NCI-H2171 (cell line): ENCODE measurements around the gene TIAM1.

Experiments
- DNase-seq: peaks from one replicate; lab custom pipeline; 2025; lab: John Stamatoyannopoulos, UW

TIAM1 gene

DNA sequence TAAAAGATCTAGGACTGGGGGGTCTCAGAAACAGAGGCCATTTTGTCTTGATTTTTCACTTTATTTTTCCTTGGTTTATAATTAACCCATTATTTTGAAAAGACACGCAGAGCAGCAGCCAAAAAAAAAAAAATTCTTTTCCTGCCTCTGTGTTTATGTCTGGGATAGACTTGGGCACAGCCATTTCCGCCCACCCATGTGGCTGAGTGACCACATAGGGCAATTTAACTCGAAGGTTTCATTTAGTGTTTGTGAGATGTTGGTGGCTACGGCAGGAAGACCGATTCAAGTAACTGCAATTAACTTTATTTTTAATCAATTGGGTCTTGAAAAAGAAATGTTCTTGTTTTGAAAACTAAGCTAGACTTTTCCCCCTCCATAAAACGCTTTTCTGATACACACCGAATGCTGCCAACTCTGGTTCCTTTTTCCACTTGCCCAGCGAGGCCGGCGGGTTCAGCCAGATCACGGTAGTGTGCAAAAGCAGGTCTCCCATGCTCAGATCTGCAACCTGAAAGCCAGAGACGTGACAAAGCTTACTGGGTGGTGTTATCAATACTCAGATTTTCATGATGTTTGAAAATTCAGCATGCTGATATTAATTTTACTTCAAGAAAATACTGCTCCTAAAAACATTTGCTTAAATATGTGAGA is 208.4 kb downstream of the TIAM1 start:
- no peak for DNase-seq

DNA sequence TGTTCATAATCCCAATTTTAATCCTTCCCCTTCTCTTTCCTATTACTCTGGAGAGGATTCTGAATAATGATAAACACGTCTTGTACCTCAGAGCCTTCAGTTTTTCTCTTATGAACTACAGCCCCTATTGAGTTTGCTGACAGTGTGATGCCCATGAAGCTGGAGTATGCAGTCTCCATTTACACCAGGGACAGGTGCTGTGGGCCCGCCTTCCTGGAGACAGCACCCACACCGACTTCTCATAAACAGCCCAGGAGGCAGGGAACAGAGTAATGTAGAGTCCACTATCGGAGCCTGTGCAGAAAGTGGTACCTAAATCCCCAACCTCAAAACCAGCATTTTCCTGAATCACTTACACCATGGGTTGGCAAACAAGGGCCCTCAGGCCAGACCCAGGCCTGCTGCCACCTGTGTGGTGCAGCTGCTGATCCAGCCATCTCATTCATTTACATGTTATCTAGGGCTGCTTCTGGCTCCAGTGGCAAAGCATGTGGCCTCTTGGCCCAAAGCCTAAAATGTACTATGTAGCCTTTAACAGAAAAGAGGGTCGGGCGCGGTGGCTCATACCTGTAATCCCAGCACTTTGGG is 210.7 kb downstream of the TIAM1 start:
- no peak for DNase-seq

DNA sequence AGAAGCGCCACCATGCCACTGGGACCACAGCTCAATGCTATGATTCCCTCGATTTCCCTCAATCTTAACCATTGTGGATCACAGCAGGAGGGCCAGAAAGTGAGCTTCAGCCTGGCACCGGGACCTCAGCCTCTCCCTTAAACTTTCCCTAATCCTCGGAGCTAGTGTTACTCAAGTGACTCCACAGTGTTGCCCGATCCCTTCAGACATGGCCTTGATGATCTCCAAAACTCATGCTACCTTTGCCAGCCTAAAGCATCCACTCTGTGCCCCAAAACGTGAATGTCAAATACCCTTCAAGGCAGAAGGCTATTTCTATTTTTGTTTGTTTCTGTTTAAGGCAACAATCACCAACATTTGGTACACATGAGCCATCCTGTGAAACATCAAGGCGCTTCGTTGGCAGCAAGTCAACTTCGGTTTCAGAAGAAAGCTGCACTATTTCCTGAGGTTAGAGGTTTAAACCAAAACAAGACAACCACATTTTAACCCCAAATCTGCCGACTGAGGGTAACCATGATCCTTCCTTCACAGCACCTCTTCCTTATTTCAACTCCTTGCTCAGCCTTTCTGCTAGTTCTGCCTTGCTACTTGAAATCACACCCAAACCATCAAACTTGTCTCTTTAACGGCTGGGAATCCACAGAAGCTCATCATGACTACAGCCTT is 211.4 kb downstream of the TIAM1 start:
- no peak for DNase-seq

DNA sequence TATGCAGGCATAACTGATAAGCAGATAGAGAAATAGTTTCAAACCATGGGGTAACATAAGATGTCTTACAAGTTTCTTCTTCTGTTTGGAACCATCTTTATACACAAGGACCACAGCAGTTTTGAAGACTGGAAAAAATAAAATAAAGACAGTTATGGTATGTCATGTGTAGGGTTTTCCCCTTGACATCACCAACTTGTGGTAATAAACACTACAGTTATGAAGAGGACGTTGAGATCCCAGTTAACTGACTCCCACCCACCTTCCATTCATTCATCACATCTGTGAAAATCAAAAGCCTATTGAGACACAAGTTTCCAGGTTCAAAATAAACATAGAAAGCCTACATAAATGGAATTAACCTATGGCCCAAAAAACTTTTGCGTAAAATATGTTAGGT is 213.2 kb downstream of the TIAM1 start:
- no peak for DNase-seq

DNA sequence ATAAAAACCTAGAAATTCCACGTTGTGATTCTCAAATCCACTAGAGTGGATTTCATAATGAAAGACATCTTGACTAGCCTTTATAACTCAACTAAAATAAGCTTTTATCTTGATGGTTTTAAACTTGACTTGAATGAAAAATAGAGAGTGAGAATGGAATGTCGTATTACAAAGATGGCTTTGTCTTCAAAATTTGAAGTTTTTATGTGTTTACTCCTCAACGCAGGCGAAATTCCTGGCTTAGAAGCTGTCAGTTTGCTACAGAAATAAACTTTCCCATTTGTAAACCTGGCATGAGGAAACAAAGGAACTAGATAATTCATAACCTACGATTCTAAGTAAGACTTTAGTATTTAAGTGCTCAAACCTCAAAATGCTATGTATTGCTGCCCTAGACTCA is 215.8 kb downstream of the TIAM1 start:
- DNase-seq, result no peak

DNA sequence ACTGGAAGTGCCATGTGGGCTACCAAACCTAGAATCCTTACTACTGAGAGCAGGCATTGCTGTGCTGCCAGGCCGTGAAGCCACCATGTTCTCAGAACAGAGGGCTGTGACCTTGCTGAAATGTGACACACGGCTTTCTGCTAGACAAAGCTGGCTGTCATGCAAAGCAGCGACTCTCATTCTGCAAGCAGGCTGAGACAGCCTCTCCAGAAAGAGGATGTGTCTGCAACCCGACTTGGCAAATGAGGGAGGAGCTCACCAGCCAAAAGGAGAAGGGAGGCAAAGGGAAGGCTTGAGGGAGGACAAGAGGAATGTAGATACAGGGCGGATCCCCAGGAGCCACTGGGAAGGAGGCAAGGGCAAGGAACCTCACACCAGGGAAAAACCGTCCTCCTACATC is 220.1 kb downstream of the TIAM1 start:
- no peak for DNase-seq

DNA sequence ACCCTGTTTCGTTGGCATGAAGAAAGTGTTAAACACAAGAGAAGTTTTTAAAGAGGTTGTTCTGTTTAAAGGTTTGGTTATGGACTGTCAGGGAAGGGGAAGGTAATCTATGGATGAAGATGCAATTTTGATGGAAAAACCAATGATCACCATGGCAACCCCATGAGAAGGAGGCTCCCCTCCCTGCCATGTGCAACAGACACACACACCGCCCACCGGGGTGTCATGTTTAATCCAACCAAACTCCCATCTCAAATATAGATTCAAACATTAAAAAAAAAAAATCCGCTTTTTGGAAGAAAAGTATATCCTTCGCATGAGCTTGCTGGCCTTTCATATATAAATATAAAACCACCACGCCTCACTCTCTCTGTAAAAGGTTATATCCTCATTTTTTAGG is 224.9 kb downstream of the TIAM1 start:
- DNase-seq, result no peak

DNA sequence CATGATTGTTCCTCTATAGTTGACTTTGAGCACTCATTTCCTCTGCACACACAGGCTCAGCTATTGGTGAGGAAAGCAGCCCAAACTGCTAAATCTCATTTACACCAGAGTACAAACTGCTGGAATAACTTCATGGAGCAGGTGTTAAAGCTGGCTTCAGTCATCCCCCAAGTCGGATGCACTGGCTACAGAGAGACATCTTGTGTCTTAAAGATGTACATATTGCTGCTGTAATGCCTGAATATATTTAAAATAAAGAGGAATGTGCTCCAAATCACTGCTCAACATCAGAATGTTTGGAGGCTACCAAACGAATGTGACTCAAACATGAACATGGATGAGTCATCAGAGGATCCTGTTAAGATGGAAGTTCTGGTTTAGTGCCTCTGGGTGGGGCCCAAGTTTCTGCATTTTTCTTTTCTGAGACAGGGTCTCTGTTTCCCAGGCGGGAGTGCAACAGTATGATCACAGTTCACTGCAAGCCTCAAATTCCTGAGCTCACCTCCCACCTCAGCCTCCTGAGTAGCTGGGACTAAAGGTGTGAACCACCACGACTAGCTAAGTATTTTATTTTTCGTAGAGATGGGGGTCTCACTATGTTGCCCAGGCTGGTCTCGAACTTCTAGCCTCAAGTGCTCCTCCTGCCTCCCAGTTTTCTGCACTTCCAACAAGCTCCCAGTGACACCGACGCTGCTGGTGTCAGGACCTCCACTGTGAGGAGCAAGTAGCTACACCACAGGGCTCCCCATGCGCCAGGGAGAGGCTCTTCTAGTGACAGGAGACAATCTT is 226.7 kb downstream of the TIAM1 start:
- DNase-seq, result no peak

DNA sequence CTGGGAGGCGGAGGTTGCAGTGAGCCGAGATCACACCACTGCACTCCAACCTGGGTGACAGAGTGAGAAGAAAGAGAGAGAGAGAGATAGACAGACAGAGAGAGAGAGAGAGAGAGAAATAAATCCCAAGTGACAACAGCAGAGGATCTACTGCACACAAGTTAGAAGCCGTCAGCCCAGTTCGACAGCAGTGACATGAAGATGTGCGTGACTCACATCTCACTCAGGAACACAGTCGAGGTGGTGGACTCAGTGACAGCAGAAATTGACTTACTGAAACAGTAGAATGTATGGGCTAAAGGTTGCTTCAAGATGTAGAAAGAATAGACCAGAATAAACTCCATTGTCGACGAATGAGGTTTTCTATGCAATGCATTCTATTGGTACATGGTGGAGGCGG is 228.8 kb downstream of the TIAM1 start:
- no peak for DNase-seq

DNA sequence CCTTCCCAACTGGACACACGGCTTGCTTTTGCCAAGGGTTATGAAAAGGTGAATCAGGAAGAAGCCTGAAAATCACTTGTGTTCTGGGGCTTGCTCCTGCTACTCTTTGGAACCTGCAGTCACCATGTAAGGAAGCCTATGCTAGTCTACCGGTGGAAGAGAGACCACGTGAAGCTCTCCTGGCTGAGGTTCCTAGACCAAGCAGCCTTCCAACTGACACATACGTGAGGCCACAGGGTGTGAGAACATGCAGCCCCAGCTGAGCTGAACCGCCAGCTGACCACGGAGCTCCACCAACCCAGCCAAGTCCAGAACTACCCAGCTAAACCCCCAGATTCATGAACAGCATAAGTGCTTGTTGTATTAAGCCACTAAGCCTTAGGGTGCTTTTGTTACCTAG is 233.0 kb downstream of the TIAM1 start:
- no peak for DNase-seq

DNA sequence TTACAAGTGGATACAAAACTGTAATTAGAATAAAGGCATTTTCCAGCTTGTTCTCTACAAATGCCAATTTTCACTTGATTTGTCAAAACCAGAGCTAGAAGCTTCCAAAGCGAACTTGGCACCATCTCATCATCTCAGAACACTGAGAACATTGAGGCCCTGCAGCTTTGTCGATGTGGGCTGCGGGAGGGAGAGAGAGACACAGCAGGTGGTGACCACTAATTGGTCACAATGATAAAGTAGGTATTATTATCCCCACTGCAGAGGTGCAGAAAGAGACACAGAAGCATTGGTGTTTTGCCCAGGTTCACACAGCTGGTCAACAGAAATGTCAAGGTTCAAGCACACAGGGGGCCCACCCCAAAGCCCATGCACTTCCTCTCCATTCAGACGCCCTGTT is 233.6 kb downstream of the TIAM1 start:
- no peak for DNase-seq

DNA sequence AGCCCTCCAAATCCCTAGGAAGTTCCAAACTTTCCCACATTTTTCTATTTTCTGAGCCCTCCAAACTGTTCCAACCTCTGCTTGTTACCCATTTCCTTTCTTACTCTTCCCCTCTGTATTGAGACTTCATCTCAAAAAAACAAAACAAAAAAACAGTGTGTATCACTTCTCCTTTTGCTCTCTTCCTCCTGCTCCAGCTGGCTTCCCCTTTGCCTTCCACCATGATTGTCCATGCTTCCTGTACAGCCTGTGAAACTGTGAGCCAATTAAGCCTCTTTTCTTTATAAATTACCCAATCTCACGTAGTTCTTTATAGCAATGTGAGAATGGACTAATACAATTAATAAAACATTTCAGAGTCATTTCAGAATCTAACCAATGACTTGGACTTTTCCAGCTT is 236.2 kb downstream of the TIAM1 start:
- DNase-seq, result no peak

DNA sequence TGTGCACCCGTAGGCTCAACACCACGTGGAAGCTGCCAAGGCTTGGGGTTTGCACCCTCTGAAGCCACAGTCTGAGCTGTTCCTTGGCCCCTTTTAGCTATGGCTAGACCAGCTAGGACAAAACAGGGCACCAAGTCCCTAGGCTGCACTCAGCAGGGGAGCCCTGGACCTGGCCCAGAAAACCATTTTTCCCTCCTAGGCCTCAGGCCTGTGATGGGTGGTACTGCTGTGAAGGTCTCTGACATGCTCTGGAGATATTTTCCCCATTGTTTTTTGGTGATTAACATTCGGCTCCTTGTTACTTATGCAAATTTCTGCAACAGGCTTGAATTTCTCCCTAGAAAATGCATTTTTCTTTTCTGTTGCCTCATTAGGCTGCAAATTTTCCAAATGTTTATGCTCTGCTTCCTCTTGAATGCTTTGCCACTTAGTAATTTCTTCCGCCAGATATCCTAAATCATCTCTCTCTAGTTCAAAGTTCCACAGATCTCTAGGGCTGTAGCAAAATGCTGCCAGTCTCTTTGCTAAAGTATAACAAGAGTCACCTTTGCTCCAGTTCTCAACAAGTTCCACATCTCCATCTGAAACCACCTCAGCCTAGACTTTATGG is 236.8 kb downstream of the TIAM1 start:
- no peak for DNase-seq

DNA sequence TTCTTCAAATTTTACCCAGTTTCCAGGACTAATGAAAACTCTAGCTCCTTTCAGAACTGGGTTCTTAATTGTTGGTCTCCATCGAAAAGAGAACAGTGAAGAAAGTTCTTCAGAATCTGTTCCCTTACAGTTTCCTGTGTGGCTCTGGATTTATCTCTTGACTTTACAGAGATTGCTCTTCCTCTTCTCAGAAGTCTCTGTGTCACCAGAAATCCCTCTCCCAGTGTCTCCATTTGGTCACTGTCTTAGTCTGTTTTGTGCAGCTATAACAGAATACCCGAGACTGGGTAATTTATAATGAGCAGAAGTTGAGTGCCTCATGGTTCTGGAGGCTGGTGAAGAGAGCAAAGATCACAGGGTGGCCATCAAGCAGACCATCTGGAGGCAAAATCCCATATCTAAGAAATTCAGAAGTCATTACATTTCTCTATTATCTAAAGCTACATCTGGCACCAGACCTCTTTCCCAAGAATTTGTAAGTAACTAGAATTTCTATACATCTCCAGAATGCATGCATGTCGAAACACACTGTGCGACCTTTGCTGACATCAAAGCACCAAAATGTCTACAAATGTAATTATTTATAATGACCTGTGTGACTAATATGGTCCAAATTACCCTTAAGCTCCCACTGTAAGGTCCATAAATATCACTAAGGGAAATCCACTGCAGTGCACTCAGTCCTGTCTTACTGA is 240.3 kb downstream of the TIAM1 start:
- DNase-seq, result no peak

DNA sequence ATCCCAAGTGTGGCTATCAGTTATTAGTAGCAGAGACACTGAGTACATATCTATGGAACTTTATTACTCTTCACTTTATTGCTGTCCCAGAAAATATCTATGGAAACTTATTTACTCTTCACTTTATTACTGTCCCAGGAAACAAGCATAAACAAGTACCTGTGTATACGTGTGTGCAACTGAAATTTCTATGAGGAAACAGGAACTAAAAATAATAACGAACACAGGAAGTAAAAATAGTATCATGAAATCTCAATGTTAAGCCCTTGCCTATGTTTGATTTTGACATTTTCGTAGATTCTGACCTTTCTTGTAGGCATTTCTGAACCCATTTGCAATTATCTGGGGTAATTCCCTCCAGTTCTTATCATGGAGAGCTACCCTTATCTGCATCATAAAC is 240.9 kb downstream of the TIAM1 start:
- no peak for DNase-seq

DNA sequence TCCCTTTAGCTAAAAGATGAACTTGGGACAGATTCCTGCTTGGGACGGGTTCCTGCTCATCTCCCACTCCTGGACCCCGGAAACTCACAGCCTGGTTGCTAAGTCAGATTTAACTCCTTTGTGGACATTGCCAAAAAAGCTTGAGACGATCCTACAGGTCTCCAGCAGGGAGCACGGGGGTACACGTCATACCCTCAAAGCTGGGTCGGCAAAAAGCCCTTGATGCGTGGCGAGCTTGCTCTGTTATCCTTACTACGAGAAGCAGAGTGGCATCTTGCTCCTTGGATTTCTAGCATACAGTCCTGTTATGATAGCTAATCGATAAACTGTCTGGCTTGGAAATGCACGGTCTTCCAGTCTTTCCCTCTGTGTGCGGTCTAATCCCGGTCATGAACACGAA is 244.9 kb downstream of the TIAM1 start:
- DNase-seq, result no peak

DNA sequence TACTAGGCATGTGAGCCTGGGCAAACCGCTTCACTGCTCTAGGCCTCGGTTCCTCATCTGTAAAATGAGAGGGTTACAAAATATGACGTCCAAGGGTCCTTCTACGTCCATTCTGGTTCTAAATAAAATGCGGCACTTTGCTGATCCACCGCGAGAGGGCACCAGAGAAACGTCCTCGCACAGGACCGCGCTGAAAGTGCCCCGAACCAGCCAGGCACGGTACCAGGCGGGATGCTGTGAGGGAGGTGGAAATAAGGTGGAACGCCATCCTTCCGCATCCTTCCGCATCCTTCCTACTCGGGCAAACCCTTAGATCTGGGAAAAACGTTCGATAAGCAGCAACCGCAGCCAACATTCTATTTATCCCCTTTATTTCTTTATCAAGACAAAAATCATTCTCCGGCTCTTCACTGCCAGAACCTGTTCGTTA is 245.5 kb downstream of the TIAM1 start:
- DNase-seq, result peak; percentile 22

DNA sequence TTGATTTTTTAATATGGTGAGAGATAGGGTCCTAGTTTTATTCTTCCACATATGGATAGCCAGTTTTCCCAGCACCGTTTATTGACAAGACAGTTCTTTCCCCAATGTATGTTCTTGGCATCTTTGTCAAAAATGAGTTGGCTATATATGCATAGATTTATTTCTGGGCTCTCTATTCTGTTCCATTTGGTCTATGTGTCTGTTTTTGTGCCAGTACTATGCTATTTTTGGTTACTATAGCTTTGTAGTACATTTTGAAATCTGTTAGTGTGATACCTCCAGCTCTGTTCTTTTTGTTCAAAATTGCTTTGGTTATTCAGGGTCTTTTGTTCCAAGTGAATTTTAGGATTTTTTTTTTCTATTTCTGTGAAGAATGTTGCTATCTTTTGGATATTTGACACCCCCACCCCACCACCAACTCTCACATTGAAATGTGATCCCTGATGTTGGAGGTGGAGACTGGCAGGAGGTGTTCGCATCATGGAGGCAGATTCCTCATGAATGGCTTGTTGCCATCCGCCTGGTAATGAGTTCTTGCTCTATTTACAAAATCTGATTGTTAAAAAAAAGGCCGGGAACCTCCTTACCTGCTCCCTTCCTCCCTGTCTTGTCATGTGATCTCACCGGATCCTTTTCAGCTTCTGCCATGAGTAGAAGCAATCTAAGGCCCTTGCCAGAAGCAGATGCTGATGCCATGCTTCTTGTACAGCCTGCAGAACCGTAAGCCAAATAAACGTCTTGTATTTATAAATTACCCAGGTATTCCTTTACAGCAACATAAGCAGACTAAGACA is 251.0 kb downstream of the TIAM1 start:
- DNase-seq, result peak; percentile 31

DNA sequence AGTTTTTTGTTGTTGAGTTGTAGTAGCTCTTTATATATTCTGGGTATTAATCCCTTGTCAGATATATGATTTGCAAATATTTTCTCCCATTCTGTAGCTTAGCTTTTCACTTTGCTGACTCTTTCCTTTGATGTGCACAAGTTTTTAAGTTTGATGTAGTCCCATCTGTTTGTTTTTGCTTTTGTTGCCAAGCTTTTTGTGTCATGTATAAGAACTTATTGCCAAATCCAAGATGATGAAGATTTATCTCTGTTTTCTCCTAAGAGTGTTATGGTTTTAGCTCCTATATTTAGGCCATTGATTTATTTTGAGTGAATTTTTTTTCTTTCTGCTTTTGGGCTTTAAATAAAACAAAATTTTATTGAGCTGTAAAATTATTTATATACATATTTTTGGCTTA is 253.7 kb downstream of the TIAM1 start:
- DNase-seq, result no peak

DNA sequence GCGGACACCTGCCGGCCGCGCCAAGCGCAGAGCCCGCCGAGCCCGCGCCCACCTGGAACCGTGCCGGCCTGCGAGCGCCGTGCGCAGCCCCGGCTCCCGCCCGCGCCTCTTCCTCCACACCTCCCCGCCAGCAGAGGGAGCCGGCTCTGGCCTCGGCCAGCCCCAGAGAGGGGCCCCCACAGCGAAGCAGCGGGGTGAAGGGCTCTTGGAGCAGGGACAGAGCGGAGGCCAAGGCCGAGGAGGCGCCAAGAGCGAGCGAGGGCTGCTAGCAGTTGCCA is 255.6 kb downstream of the TIAM1 start:
- DNase-seq, result no peak
